CD14-positive monocyte (primary cell): ENCODE data around the gene TSC22D3. TPM values are rescaled to one million over a fixed set of nuclear protein-coding genes. Genes with fewer than 3 reads are reported as not detected.

ENCODE experiments used
- DNase-seq, 3 donors: peaks; one replicate each; pipeline ENCODE4 v3.0.0-alpha.2; 2011 to 2022
- H2AFZ ChIP-seq: 2 replicates; pipeline ENCODE4 v1.6.0; 2012; ENCODE audit warnings: mild to moderate bottlenecking, low read depth, low read length, inconsistent platforms; ENCODE audit not compliant: insufficient read depth, poor library complexity, severe bottlenecking
- H3K27ac ChIP-seq, 2 donors: 1 replicate in 1 of 2; 2 replicates in 1 of 2; pipeline ENCODE4 v1.5.1; 2012 to 2013; ENCODE audit warnings: low read length in 2 of 2, control low read depth in 1 of 2, inconsistent platforms in 1 of 2, low read depth in 1 of 2, mild to moderate bottlenecking in 1 of 2
- H3K27me3 ChIP-seq, 2 donors: one replicate each; pipeline versions ENCODE4 v1.6.0 to v1.6.1; 2011 to 2013; ENCODE audit warnings: low read length in 2 of 2; ENCODE audit not compliant: control insufficient read depth in 2 of 2, insufficient read depth in 2 of 2
- H3K36me3 ChIP-seq, 2 donors: replicated peaks in 1 of 2; 1 replicate in 1 of 2; 2 replicates in 1 of 2; pipeline versions ENCODE4 v1.5.1 to v1.6.1; 2012 to 2013; ENCODE audit warnings: low read length in 2 of 2, control low read depth in 1 of 2, inconsistent platforms in 1 of 2, mild to moderate bottlenecking in 1 of 2; ENCODE audit not compliant: insufficient read depth in 2 of 2, control insufficient read depth in 1 of 2
- H3K4me1 ChIP-seq, 2 donors: 1 replicate in 1 of 2; 2 replicates in 1 of 2; pipeline versions ENCODE4 v1.5.1 to v1.6.1; 2012 to 2013; ENCODE audit warnings: low read length in 2 of 2, control low read depth in 1 of 2, inconsistent platforms in 1 of 2, mild to moderate bottlenecking in 1 of 2, moderate library complexity in 1 of 2; ENCODE audit not compliant: insufficient read depth in 2 of 2, control insufficient read depth in 1 of 2
- H3K4me2 ChIP-seq: replicated peaks from 2 replicates; pipeline ENCODE3; 2012; ENCODE audit warnings: low read length, moderate library complexity, mild to moderate bottlenecking; ENCODE audit not compliant: poor library complexity, severe bottlenecking; ENCODE audit errors: extremely low read depth
- H3K4me3 ChIP-seq, 3 experiments: fragments of 200-600 bp in 1 of 3; sonication (generic) in 1 of 3; replicated peaks in 1 of 3; 1 replicate in 2 of 3; 2 replicates in 1 of 3; pipeline ENCODE4 v1.5.1; 2011 to 2013; ENCODE audit warnings: low read length in 3 of 3, mild to moderate bottlenecking in 3 of 3, control low read depth in 2 of 3, low read depth in 2 of 3, inconsistent platforms in 1 of 3, moderate library complexity in 1 of 3
- H3K79me2 ChIP-seq: 2 replicates; pipeline ENCODE4 v1.6.0; 2012; ENCODE audit warnings: mild to moderate bottlenecking, control low read depth, inconsistent platforms, low read length, moderate library complexity; ENCODE audit not compliant: insufficient read depth
- H3K9ac ChIP-seq: 2 replicates; pipeline ENCODE4 v1.6.0; 2017; ENCODE audit warnings: low read length, mild to moderate bottlenecking; ENCODE audit not compliant: insufficient read depth, poor library complexity, severe bottlenecking
- H3K9me3 ChIP-seq, 2 donors: replicated peaks in 1 of 2; 1 replicate in 1 of 2; 2 replicates in 1 of 2; pipeline versions ENCODE4 v1.5.1 to v1.6.1; 2012 to 2013; ENCODE audit warnings: low read length in 2 of 2, control low read depth in 1 of 2; ENCODE audit not compliant: control insufficient read depth in 1 of 2, insufficient read depth in 1 of 2
- H4K20me1 ChIP-seq: 2 replicates; pipeline ENCODE4 v1.6.0; 2012; ENCODE audit warnings: mild to moderate bottlenecking, low read length, control low read depth, moderate library complexity; ENCODE audit not compliant: insufficient read depth
- H3K27ac Mint-ChIP-seq, 7 donors: one replicate each; pipeline ENCODE4 v1.8.0; 2020; ENCODE audit warnings: mild to moderate bottlenecking in 7 of 7, mixed read lengths in 7 of 7, moderate library complexity in 6 of 7, inconsistent platforms in 2 of 7
- H3K27me3 Mint-ChIP-seq, 3 donors: one replicate each; pipeline ENCODE4 v1.8.0; 2021 to 2022; ENCODE audit warnings: low read depth in 3 of 3, mild to moderate bottlenecking in 3 of 3, mixed read lengths in 3 of 3, moderate library complexity in 3 of 3, inconsistent platforms in 1 of 3
- H3K36me3 Mint-ChIP-seq, 2 donors: one replicate each; pipeline ENCODE4 v1.8.0; 2020; ENCODE audit warnings: mixed read lengths in 2 of 2, inconsistent platforms in 1 of 2, mild to moderate bottlenecking in 1 of 2
- H3K4me1 Mint-ChIP-seq: one replicate; pipeline ENCODE4 v1.8.0; 2020; ENCODE audit warnings: mild to moderate bottlenecking, mixed read lengths
- H3K4me3 Mint-ChIP-seq, 2 donors: one replicate each; pipeline ENCODE4 v1.8.0; 2020; ENCODE audit warnings: mild to moderate bottlenecking in 2 of 2, mixed read lengths in 2 of 2, moderate library complexity in 1 of 2
- H3K9me3 Mint-ChIP-seq, 7 donors: one replicate each; pipeline ENCODE4 v1.8.0; 2020 to 2022; ENCODE audit warnings: mixed read lengths in 7 of 7, mild to moderate bottlenecking in 6 of 7, moderate library complexity in 6 of 7, inconsistent platforms in 2 of 7
- CTCF ChIP-seq: fragments of 200-600 bp; IDR thresholded peaks from one replicate; pipeline ENCODE4 v1.8.0; 2022; ENCODE audit warnings: antibody characterized with exemption, mild to moderate bottlenecking
- WGBS: methylation state at CpG from one replicate; pipeline ENCODE4 v1.1.5; 2013; ENCODE audit warnings: missing lambda C conversion rate; ENCODE audit not compliant: insufficient coverage; 5-methylcytosine and 5-hydroxymethylcytosine counted together
- intact Hi-C, 2 donors: fragments of 100-400 bp; cut with micrococcal nuclease; formaldehyde crosslinking; loops; one replicate each; pipeline versions ENCODE4 v1.15.0 to v1.15.1; 2023
- polyA plus RNA-seq, 3 donors: library from polyadenylated mRNA; depleted of rRNA in 1 of 3; unstranded in 2 of 3; stranded (reverse) in 1 of 3; fragments of 300-500 nt in 2 of 3; fragments of >200 nt in 1 of 3; fragmentation: Illumina TruSeq in 2 of 3; gene quantifications; 1 replicate in 2 of 3; 2 replicates in 1 of 3; pipeline ENCODE4 v1.2.3, GENCODE V29; 2012 to 2021

The TSC22D3 gene
- polyA plus RNA-seq, 3 donors: 171 to 1,562 (median 326) TPM

DNA sequence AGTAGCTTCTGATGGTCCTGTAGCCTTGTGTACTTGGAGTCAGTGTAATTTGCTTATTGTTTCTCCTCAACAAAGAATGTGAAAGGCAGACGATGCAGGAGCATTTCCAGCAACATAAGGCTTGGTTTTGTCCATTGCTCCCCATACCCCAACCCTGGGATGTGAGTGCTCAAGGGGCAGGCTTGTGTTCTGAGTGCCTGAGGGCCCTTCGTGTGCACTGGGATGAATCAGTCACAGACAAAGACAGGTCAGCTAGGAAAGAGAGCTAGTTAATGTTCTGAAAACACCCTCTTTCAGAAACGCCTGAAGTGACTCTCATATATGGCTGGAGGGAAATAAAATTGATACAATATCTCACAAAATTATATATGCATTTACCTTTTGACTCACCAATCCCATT is 88.1 kb downstream of the TSC22D3 start:
- no peak overlapping the region for H3K4me3 ChIP-seq
- DNase-seq: no peak
- H3K9ac ChIP-seq: no peak overlapping the region
- peaks cover 59 to 69% of the 10 kb centered on the region in 2 donors for H3K4me1 ChIP-seq
- Mint-ChIP-seq H3K27ac (peak overlapping the region in 1 of 7 donors; percentile 7), H3K36me3 (peaks cover 0 to 1% of the 10 kb centered on the region in 2 donors), H3K4me3 (no peak overlapping the region), H3K4me1 (peaks cover 55% of the 10 kb centered on the region), H3K9me3 (no peaks in the 10 kb centered on the region), H3K27me3 (peaks cover 0 to 3% (median 0%) of the 10 kb centered on the region in 3 donors)
- no peak overlapping the region for H2AFZ ChIP-seq
- no peak for TF ChIP-seq CTCF
- H3K79me2 ChIP-seq: no peaks in the 10 kb centered on the region
- intact Hi-C loops: no loop called here
- H3K36me3 ChIP-seq: no peaks in the 10 kb centered on the region
- WGBS: no CpG with 5 or more reads among the region's 3 CpGs
- H3K9me3 ChIP-seq: no peaks in the 10 kb centered on the region
- H4K20me1 ChIP-seq: no peaks in the 10 kb centered on the region
- H3K27me3 ChIP-seq: no peaks in the 10 kb centered on the region
- no peak overlapping the region for H3K4me2 ChIP-seq
- H3K27ac ChIP-seq: no peak overlapping the region

GRCh38 chrX:107686792-107687191 is 88.8 kb downstream of the TSC22D3 start:
- no peak overlapping the region for H3K9ac ChIP-seq
- WGBS: no CpG with 5 or more reads among the region's 3 CpGs
- peaks cover 0 to 5% (median 0%) of the 10 kb centered on the region in 3 donors for H3K27me3 Mint-ChIP-seq
- intact Hi-C loops: no loop called here
- no peak for TF ChIP-seq CTCF
- H3K4me1 Mint-ChIP-seq: peaks cover 55% of the 10 kb centered on the region
- no peak overlapping the region for H3K4me3 ChIP-seq
- H3K4me3 Mint-ChIP-seq: no peak overlapping the region
- no peak overlapping the region for H3K27ac ChIP-seq
- H3K4me1 ChIP-seq: peaks cover 59 to 69% of the 10 kb centered on the region in 2 donors
- no peaks in the 10 kb centered on the region for H3K27me3 ChIP-seq
- H2AFZ ChIP-seq: no peak overlapping the region
- H3K4me2 ChIP-seq: no peak overlapping the region
- no peaks in the 10 kb centered on the region for H3K9me3 ChIP-seq
- no peaks in the 10 kb centered on the region for H3K79me2 ChIP-seq
- peak in 2 of 3 donors; percentile 47 to 72 for DNase-seq
- H4K20me1 ChIP-seq: no peaks in the 10 kb centered on the region
- no peaks in the 10 kb centered on the region for H3K36me3 ChIP-seq
- peaks cover 0 to 1% of the 10 kb centered on the region in 2 donors for H3K36me3 Mint-ChIP-seq
- H3K9me3 Mint-ChIP-seq: no peaks in the 10 kb centered on the region
- peak overlapping the region in 3 of 7 donors; percentile 15 to 67 (median 51) for H3K27ac Mint-ChIP-seq
